MM.1S (cell line): ENCODE measurements around the gene SLC18B1.

Experiments
- DNase-seq: peaks from one replicate; pipeline ENCODE4 v3.0.0-alpha.2; 2015
- H2AFZ ChIP-seq: fragments of 300-600 bp; sonication (generic); 2 replicates; pipeline ENCODE4 v1.6.0; 2016; ENCODE audit warnings: antibody characterized with exemption, low read length
- H3F3A ChIP-seq: fragments of 300-600 bp; sonication (generic); 2 replicates; pipeline ENCODE4 v1.6.1; 2016; ENCODE audit warnings: mild to moderate bottlenecking, antibody characterized with exemption, low read length, moderate library complexity, mixed read lengths; ENCODE audit not compliant: insufficient read depth
- H3K27ac ChIP-seq: fragments of 300-600 bp; sonication (generic); 2 replicates; pipeline ENCODE4 v1.5.1; 2016; ENCODE audit warnings: mild to moderate bottlenecking, low read length
- H3K27me3 ChIP-seq: fragments of 300-600 bp; sonication (generic); replicated peaks from 2 replicates; pipeline ENCODE4 v1.6.0; 2016; ENCODE audit warnings: low read length; ENCODE audit not compliant: insufficient read depth
- H3K36me3 ChIP-seq: fragments of 300-600 bp; sonication (generic); replicated peaks from 2 replicates; pipeline ENCODE4 v1.6.1; 2016; ENCODE audit warnings: mild to moderate bottlenecking, low read length, mixed read lengths; ENCODE audit not compliant: insufficient read depth
- H3K4me1 ChIP-seq: fragments of 300-600 bp; sonication (generic); 2 replicates; pipeline ENCODE4 v1.6.1; 2016; ENCODE audit warnings: low read length, mixed read lengths
- H3K4me2 ChIP-seq: fragments of 300-600 bp; sonication (generic); 2 replicates; pipeline ENCODE4 v1.6.0; 2016; ENCODE audit warnings: low read depth, low read length
- H3K4me3 ChIP-seq: fragments of 300-600 bp; sonication (generic); 2 replicates; pipeline ENCODE4 v1.5.1; 2016; ENCODE audit warnings: low read length, mixed read lengths
- H3K79me2 ChIP-seq: fragments of 300-600 bp; sonication (generic); 2 replicates; pipeline ENCODE4 v1.6.1; 2016; ENCODE audit warnings: mixed run types, low read length, mixed read lengths
- H3K9ac ChIP-seq: fragments of 300-600 bp; sonication (generic); 2 replicates; pipeline ENCODE4 v1.6.1; 2016; ENCODE audit warnings: low read length, mixed read lengths
- H3K9me2 ChIP-seq: fragments of 300-600 bp; sonication (generic); replicated peaks from 2 replicates; pipeline ENCODE4 v1.6.1; 2016; ENCODE audit warnings: mild to moderate bottlenecking, low read length, mixed read lengths; ENCODE audit not compliant: insufficient read depth
- H3K9me3 ChIP-seq: fragments of 300-600 bp; sonication (generic); replicated peaks from 2 replicates; pipeline ENCODE4 v1.6.1; 2016; ENCODE audit warnings: mild to moderate bottlenecking, low read length, mixed read lengths; ENCODE audit not compliant: insufficient read depth
- H4K20me1 ChIP-seq: fragments of 300-600 bp; sonication (generic); 2 replicates; pipeline ENCODE4 v1.6.1; 2016; ENCODE audit warnings: mild to moderate bottlenecking, low read length, moderate library complexity, mixed read lengths; ENCODE audit not compliant: insufficient read depth
- CTCF ChIP-seq: fragments of 300-600 bp; sonication (generic); IDR thresholded peaks from 2 replicates; pipeline ENCODE4 v1.5.1; 2016; ENCODE audit warnings: antibody characterized with exemption, low read length, mixed read lengths
- EZH2 ChIP-seq: fragments of 300-600 bp; sonication (generic); optimal IDR thresholded peaks from 2 replicates; pipeline ENCODE3; 2017; ENCODE audit warnings: low read depth, mild to moderate bottlenecking, antibody characterized with exemption, low read length, mixed read lengths
- EZH2phosphoT487 ChIP-seq: fragments of 300-600 bp; sonication (generic); IDR thresholded peaks from 2 replicates; pipeline ENCODE4 v1.6.1; 2018; ENCODE audit warnings: antibody characterized with exemption, low read length

Gene SLC18B1

DNA sequence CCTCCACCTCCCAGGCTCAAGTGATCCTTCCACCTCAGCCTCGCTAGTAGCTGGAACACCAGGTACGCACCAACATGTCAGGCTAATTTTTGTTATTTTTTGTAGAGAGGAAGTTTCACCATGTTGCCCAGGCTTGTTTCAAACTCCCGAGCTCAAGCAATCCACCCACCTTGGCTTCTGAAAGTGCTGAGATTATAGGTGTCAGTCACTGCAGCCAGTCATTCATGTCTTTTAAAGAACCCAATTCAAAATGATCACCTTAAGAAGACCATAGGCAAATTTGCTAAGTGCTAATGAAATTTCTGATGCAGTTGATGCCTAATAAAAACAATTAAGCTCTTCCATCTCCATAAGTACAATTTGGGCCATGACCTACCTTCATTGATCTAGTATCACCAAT is 38.2 kb downstream of the SLC18B1 start:
- Histone ChIP-seq H3K4me3 (no peak overlapping the region), H3K9ac (no peak overlapping the region), H3K36me3 (no peaks in the 10 kb centered on the region), H3K27ac (no peak overlapping the region), H3K9me3 (no peaks in the 10 kb centered on the region), H2AFZ (no peak overlapping the region), H4K20me1 (no peaks in the 10 kb centered on the region), H3K4me1 (no peaks in the 10 kb centered on the region), H3K27me3 (no peaks in the 10 kb centered on the region), H3F3A (no peaks in the 10 kb centered on the region), H3K4me2 (no peak overlapping the region), H3K79me2 (no peaks in the 10 kb centered on the region), H3K9me2 (no peaks in the 10 kb centered on the region)
- TF ChIP-seq EZH2phosphoT487 = no peak
- no peak for TF ChIP-seq CTCF
- TF ChIP-seq EZH2 = no peak
- DNase-seq = no peak

DNA sequence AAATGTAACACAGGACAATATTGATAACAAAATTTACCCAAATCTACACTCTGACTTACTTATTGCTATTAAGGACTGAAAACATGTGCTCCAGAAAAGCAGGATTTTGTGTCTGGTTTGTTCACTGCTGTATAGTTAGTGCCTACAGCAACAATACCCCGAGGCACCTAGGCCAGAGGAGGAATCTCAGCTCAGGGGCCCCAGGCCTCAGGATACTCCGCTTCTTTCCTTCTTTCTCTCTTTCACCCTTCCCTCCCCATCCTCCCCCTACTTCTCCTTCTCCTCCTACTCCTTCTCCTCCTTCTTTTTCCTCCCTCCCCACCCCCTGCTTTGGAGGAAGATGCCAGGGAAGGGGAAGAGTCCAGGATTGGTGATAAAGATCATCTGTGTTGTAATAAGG is 39.7 kb downstream of the SLC18B1 start:
- Histone ChIP-seq H2AFZ (no peak overlapping the region), H3K9me2 (no peaks in the 10 kb centered on the region), H3K4me2 (no peak overlapping the region), H4K20me1 (no peaks in the 10 kb centered on the region), H3K27ac (no peak overlapping the region), H3K9ac (no peak overlapping the region), H3K79me2 (no peaks in the 10 kb centered on the region), H3F3A (no peaks in the 10 kb centered on the region), H3K4me1 (no peaks in the 10 kb centered on the region), H3K9me3 (no peaks in the 10 kb centered on the region), H3K27me3 (no peaks in the 10 kb centered on the region), H3K4me3 (no peak overlapping the region), H3K36me3 (no peaks in the 10 kb centered on the region)
- TF ChIP-seq EZH2 (no peak), EZH2phosphoT487 (no peak), CTCF (no peak)
- DNase-seq = no peak

DNA sequence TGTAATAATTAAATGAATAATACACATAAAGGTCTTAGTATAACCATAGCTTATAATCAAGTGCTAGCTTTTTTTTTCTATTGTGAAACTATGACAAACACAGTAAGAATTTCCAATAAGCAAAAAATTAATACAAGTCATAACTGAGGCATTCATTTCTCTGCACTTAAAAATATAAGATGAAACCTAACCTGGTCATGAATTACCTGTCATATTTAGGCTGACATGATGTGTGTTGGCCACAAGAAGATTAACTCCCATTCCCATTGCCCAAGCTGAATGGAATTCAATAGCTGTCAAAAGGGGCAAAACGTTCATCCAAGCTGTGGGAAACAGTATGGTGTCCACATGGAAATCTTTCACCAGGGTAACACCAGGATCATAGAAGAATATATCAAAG is 46.2 kb downstream of the SLC18B1 start:
- Histone ChIP-seq H2AFZ (no peak overlapping the region), H3K4me2 (no peak overlapping the region), H4K20me1 (no peaks in the 10 kb centered on the region), H3K27me3 (no peaks in the 10 kb centered on the region), H3K4me1 (no peaks in the 10 kb centered on the region), H3K9me3 (no peaks in the 10 kb centered on the region), H3K9ac (no peak overlapping the region), H3K9me2 (no peaks in the 10 kb centered on the region), H3K36me3 (no peaks in the 10 kb centered on the region), H3F3A (no peaks in the 10 kb centered on the region), H3K4me3 (no peak overlapping the region), H3K79me2 (no peaks in the 10 kb centered on the region), H3K27ac (no peak overlapping the region)
- TF ChIP-seq CTCF (no peak), EZH2 (no peak), EZH2phosphoT487 (no peak)
- DNase-seq = no peak
